Astrocyte (in vitro differentiated cells and primary cell): Measurements from ENCODE around the gene COPRS.

ENCODE experiments used
- EZH2 ChIP-seq: IDR thresholded peaks from 2 replicates; pipeline ENCODE4 v1.6.1; 2012; ENCODE audit warnings: mild to moderate bottlenecking, low read length, inconsistent platforms; ENCODE audit not compliant: insufficient read depth
- TF ChIP-seq, protein P1 (sequence below): IDR thresholded peaks from 2 replicates; pipeline ENCODE4 v1.5.1; 2011; ENCODE audit warnings: low read depth, mild to moderate bottlenecking, inconsistent platforms, low read length, moderate library complexity; ENCODE audit not compliant: insufficient read depth

DNA sequence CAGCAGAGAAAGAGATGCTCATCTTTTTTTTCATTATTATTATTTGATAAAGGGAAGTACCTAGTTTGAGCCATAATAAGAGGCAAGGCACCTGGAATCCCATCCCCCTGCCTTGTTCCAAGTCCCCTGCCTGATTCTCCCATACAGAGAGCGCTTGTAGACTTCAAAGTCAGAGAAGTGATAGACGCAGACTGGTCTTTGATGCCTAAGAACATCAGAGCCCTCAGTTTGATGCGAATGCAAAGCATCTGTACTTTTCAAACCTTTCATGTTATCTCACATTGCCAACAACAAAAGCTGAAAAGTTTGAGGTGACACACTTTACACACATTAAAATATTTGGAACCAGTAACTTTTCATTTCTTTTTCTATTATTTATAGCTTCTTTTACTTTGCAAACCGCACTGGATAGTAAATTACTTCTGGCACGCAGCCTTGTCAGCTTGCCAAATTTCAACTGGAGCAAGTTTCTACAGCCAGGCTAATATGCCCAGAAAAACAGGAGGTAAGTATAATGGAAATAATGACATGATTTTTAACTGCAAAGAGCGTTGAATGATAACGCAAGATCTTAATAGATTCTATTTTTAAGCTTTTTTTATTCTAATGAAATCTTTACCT lies 48.4 kb upstream of the COPRS start:
- TF ChIP-seq, protein P1, sequence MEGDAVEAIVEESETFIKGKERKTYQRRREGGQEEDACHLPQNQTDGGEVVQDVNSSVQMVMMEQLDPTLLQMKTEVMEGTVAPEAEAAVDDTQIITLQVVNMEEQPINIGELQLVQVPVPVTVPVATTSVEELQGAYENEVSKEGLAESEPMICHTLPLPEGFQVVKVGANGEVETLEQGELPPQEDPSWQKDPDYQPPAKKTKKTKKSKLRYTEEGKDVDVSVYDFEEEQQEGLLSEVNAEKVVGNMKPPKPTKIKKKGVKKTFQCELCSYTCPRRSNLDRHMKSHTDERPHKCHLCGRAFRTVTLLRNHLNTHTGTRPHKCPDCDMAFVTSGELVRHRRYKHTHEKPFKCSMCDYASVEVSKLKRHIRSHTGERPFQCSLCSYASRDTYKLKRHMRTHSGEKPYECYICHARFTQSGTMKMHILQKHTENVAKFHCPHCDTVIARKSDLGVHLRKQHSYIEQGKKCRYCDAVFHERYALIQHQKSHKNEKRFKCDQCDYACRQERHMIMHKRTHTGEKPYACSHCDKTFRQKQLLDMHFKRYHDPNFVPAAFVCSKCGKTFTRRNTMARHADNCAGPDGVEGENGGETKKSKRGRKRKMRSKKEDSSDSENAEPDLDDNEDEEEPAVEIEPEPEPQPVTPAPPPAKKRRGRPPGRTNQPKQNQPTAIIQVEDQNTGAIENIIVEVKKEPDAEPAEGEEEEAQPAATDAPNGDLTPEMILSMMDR = no peak
- TF ChIP-seq EZH2 = no peak
